K562 (cell line): ENCODE data around the gene DGCR2. TPM values are rescaled to one million over a fixed set of nuclear protein-coding genes. Genes with fewer than 3 reads are reported as not detected.

Source experiments
- ARID4B ChIP-seq: sonication (generic); formaldehyde crosslinking; IDR thresholded peaks from 2 replicates; pipeline ENCODE4 v1.8.0; 2022; ENCODE audit warnings: mild to moderate bottlenecking, missing genetic modification reagents
- CCAR2 ChIP-seq: fragments of 200-400 bp; formaldehyde crosslinking; IDR thresholded peaks from 2 replicates; pipeline ENCODE4 v1.6.1; 2017; ENCODE audit warnings: mild to moderate bottlenecking, low read depth, low read length
- DMBX1 ChIP-seq: fragments of 250-450 bp; sonication (Bioruptor Pico); IDR thresholded peaks from 2 replicates; pipeline ENCODE4 v1.8.0; 2022; ENCODE audit warnings: inconsistent platforms, mild to moderate bottlenecking, moderate library complexity, borderline replicate concordance
- HDAC2 ChIP-seq: fragments of 450-650 bp; IDR thresholded peaks from 2 replicates; pipeline ENCODE4 v1.6.1; 2016; ENCODE audit warnings: mild to moderate bottlenecking
- NCOA4 ChIP-seq: fragments of 450-650 bp; IDR thresholded peaks from 2 replicates; pipeline ENCODE4 v1.6.1; 2018; ENCODE audit warnings: mild to moderate bottlenecking; ENCODE audit not compliant: partially characterized antibody
- NR3C1 ChIP-seq: sonication (generic); formaldehyde crosslinking; IDR thresholded peaks from 2 replicates; pipeline ENCODE4 v1.8.1; 2022; ENCODE audit warnings: missing genetic modification reagents
- TAF1 ChIP-seq: IDR thresholded peaks from 2 replicates; pipeline ENCODE4 v1.6.1; 2011; ENCODE audit warnings: mild to moderate bottlenecking, low read length, moderate library complexity; ENCODE audit not compliant: insufficient read depth, control insufficient read depth, severe bottlenecking; ENCODE audit errors: extremely low read depth
- ZKSCAN8 ChIP-seq: fragments of 200-800 bp; sonication (Bioruptor generic); IDR thresholded peaks from 2 replicates; pipeline ENCODE4 v1.6.1; 2016; ENCODE audit warnings: missing genetic modification characterization, missing compliant biosample characterization
- ZNF695 ChIP-seq: fragments of 450-650 bp; formaldehyde crosslinking; IDR thresholded peaks from 2 replicates; pipeline ENCODE4 v1.4.0; 2020; ENCODE audit warnings: mild to moderate bottlenecking, moderate library complexity
- ZZZ3 ChIP-seq: fragments of 450-650 bp; IDR thresholded peaks from 2 replicates; pipeline ENCODE4 v1.6.1; 2016; ENCODE audit warnings: antibody characterized with exemption, mild to moderate bottlenecking, moderate library complexity
- polyA plus RNA-seq, 8 experiments: library from polyadenylated mRNA; depleted of rRNA in 4 of 8; stranded (reverse) in 5 of 8; unstranded in 3 of 8; fragments of >200 nt; fragmentation: Nextera tagmentation in 2 of 8; fragmentation: Illumina TruSeq in 1 of 8; extraction: Ambion mirVana in 2 of 8; extraction: Trizol in 1 of 8; gene quantifications; 2 replicates each; pipeline versions ENCODE4 v1.2.1 to v1.2.3, GENCODE V29; 2011 to 2014; ENCODE audit warnings: inconsistent platforms in 1 of 8, missing spikeins in 1 of 8
- total RNA-seq, 7 experiments: library from RNA; depleted of rRNA in 6 of 7; stranded (reverse); fragments of >200 nt in 6 of 7; fragmentation: Illumina TruSeq in 2 of 7; extraction: Trizol in 2 of 7; gene quantifications; 2 replicates each; pipeline versions ENCODE4 v1.2.1 to v1.2.3, GENCODE V29; 2011 to 2021; ENCODE audit warnings: low replicate concordance in 1 of 7
- TF ChIP-seq, protein P1 (sequence below): sonication (generic); formaldehyde crosslinking; IDR thresholded peaks from 2 replicates; pipeline ENCODE4 v1.8.0; 2022; ENCODE audit warnings: missing genetic modification reagents, mild to moderate bottlenecking, borderline replicate concordance
- TF ChIP-seq, protein P2 (sequence below): sonication (generic); formaldehyde crosslinking; IDR thresholded peaks from 2 replicates; pipeline ENCODE4 v1.8.0; 2022; ENCODE audit warnings: mild to moderate bottlenecking, low read depth, missing genetic modification reagents
- TF ChIP-seq, protein P3 (sequence below): fragments of 450-650 bp; IDR thresholded peaks from 2 replicates; pipeline ENCODE4 v1.6.1; 2016; ENCODE audit warnings: antibody characterized with exemption
- TF ChIP-seq, protein P4 (sequence below), 3 experiments: fragments of 200-800 bp in 1 of 3; fragments of 250-450 bp in 1 of 3; fragments of 450-650 bp in 1 of 3; sonication (Bioruptor Pico) in 1 of 3; sonication (Bioruptor generic) in 1 of 3; formaldehyde crosslinking in 1 of 3; IDR thresholded peaks; 2 replicates each; pipeline versions ENCODE4 v1.6.1 to v1.8.0; 2016 to 2022; ENCODE audit warnings: mild to moderate bottlenecking in 2 of 3, missing genetic modification characterization in 2 of 3, missing compliant biosample characterization in 1 of 3, moderate library complexity in 1 of 3

The DGCR2 gene
- total and polyA plus RNA-seq, 9 of the 15 experiments (the other 6 are each of a cell fraction or from before 2014, with no cell fraction given), result 0.69 to 101 (median 56.4) TPM

DNA sequence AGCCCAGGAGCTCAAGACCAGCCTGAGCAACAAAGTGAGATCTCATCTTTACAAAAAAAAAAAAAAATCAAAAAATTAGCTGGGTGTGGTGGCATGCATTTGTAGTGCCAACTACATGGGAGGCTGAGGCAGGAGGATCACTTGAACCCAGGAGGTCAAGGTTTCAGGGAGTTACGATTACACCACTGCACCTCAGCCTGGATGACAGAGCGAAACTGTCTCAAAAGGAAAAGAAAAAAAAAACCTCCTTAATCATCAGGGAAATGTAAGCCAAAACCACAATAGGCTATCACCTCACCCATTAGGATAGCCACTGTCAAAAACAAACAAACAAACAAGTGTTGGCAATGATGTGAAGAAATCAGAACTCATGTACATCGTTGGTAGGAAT is 13.4 kb downstream of the DGCR2 start (continued):
- TF ChIP-seq, protein P1, sequence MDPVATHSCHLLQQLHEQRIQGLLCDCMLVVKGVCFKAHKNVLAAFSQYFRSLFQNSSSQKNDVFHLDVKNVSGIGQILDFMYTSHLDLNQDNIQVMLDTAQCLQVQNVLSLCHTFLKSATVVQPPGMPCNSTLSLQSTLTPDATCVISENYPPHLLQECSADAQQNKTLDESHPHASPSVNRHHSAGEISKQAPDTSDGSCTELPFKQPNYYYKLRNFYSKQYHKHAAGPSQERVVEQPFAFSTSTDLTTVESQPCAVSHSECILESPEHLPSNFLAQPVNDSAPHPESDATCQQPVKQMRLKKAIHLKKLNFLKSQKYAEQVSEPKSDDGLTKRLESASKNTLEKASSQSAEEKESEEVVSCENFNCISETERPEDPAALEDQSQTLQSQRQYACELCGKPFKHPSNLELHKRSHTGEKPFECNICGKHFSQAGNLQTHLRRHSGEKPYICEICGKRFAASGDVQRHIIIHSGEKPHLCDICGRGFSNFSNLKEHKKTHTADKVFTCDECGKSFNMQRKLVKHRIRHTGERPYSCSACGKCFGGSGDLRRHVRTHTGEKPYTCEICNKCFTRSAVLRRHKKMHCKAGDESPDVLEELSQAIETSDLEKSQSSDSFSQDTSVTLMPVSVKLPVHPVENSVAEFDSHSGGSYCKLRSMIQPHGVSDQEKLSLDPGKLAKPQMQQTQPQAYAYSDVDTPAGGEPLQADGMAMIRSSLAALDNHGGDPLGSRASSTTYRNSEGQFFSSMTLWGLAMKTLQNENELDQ (CRISPR knock-in tag), result no peak
- TF ChIP-seq, protein P2, sequence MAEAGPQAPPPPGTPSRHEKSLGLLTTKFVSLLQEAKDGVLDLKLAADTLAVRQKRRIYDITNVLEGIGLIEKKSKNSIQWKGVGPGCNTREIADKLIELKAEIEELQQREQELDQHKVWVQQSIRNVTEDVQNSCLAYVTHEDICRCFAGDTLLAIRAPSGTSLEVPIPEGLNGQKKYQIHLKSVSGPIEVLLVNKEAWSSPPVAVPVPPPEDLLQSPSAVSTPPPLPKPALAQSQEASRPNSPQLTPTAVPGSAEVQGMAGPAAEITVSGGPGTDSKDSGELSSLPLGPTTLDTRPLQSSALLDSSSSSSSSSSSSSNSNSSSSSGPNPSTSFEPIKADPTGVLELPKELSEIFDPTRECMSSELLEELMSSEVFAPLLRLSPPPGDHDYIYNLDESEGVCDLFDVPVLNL, result no peak
- TF ChIP-seq NR3C1 (no peak), CCAR2 (no peak), ZZZ3 (no peak), DMBX1 (CRISPR knock-in tag) (peak; percentile 81; the same call in 1 of the 2 replicates), HDAC2 (no peak), NCOA4 (no peak), ARID4B (CRISPR knock-in tag) (no peak), ZNF695 (CRISPR knock-in tag) (no peak), TAF1 (no peak), ZKSCAN8 (CRISPR knock-in tag) (no peak; the same call in 1 of the 2 replicates)
- TF ChIP-seq, protein P3, sequence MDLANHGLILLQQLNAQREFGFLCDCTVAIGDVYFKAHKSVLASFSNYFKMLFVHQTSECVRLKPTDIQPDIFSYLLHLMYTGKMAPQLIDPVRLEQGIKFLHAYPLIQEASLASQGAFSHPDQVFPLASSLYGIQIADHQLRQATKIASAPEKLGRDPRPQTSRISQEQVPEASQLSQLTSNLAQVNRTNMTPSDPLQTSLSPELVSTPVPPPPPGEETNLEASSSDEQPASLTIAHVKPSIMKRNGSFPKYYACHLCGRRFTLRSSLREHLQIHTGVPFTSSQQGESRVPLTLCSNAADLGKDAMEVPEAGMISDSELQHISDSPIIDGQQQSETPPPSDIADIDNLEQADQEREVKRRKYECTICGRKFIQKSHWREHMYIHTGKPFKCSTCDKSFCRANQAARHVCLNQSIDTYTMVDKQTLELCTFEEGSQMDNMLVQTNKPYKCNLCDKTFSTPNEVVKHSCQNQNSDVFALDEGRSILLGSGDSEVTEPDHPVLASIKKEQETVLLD, result no peak
- TF ChIP-seq, protein P4, sequence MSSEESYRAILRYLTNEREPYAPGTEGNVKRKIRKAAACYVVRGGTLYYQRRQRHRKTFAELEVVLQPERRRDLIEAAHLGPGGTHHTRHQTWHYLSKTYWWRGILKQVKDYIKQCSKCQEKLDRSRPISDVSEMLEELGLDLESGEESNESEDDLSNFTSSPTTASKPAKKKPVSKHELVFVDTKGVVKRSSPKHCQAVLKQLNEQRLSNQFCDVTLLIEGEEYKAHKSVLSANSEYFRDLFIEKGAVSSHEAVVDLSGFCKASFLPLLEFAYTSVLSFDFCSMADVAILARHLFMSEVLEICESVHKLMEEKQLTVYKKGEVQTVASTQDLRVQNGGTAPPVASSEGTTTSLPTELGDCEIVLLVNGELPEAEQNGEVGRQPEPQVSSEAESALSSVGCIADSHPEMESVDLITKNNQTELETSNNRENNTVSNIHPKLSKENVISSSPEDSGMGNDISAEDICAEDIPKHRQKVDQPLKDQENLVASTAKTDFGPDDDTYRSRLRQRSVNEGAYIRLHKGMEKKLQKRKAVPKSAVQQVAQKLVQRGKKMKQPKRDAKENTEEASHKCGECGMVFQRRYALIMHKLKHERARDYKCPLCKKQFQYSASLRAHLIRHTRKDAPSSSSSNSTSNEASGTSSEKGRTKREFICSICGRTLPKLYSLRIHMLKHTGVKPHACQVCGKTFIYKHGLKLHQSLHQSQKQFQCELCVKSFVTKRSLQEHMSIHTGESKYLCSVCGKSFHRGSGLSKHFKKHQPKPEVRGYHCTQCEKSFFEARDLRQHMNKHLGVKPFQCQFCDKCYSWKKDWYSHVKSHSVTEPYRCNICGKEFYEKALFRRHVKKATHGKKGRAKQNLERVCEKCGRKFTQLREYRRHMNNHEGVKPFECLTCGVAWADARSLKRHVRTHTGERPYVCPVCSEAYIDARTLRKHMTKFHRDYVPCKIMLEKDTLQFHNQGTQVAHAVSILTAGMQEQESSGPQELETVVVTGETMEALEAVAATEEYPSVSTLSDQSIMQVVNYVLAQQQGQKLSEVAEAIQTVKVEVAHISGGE (CRISPR knock-in tag; IDR thresholded peaks at IDR 0.05), result 0 out of 6 replicates have a peak, but pooled peaks of 1 of the 3 experiments have one; percentile 55
